HG03064 (cell line): ENCODE measurements around the gene DDR2.

Source experiments
- ATAC-seq: cut with Tn5 transposase; IDR thresholded peaks from one replicate; pipeline ENCODE4 v1.9.1; 2021; ENCODE audit warnings: low read depth; ENCODE audit not compliant: unreplicated experiment

The DDR2 gene

GRCh38 chr1:162822391-162823200 is 190.3 kb downstream of the DDR2 start:
- no peak for ATAC-seq

- no peak for ATAC-seq
These were observed 191.0 kb downstream of the DDR2 start for GRCh38 chr1:162823231-162823630.

GRCh38 chr1:162823771-162824525 is 191.7 kb downstream of the DDR2 start:
- ATAC-seq = no peak

- no peak for ATAC-seq
These were observed 197.0 kb downstream of the DDR2 start for GRCh38 chr1:162829268-162829667.

- no peak for ATAC-seq
These were observed 200.2 kb downstream of the DDR2 start for GRCh38 chr1:162832470-162832869.

GRCh38 chr1:162835157-162835899 is 203.1 kb downstream of the DDR2 start:
- peak; percentile 92 for ATAC-seq
